HFFc6 (cell line): ENCODE results near the gene ENTREP1. TPM values are rescaled to one million over a fixed set of nuclear protein-coding genes. Genes with fewer than 3 reads are reported as not detected.
A peak's percentile ranks its signal among the peaks of the same experiment; 100 is the strongest.

Experiments used
- DNase-seq: peaks from one replicate; pipeline ENCODE4 v3.0.0-alpha.2; 2018
- H3K27ac Mint-ChIP-seq: 2 replicates; pipeline ENCODE4 v1.8.0; 2020; ENCODE audit warnings: mild to moderate bottlenecking, mixed read lengths
- H3K27me3 Mint-ChIP-seq: 2 replicates; pipeline ENCODE4 v1.8.0; 2021; ENCODE audit warnings: mild to moderate bottlenecking, moderate library complexity, mixed read lengths; ENCODE audit not compliant: insufficient read depth
- H3K36me3 Mint-ChIP-seq: 2 replicates; pipeline ENCODE4 v1.8.0; 2021; ENCODE audit warnings: low read depth, mixed read lengths
- H3K4me1 Mint-ChIP-seq: 2 replicates; pipeline ENCODE4 v1.8.0; 2020; ENCODE audit warnings: low read depth, mixed read lengths
- H3K4me3 Mint-ChIP-seq: 2 replicates; pipeline ENCODE4 v1.8.0; 2020; ENCODE audit warnings: mild to moderate bottlenecking, moderate library complexity, mixed read lengths
- H3K9me3 Mint-ChIP-seq: 2 replicates; pipeline ENCODE4 v1.8.0; 2020; ENCODE audit warnings: mild to moderate bottlenecking, mixed read lengths
- total RNA-seq, 6 experiments: library from RNA; stranded (reverse); fragmentation: NEBNext Ultra II Directional; extraction: Animal tissue kit (Norgen Biotek cat#: 25700); gene quantifications; 2 replicates in 1 of 6; 3 replicates in 5 of 6; pipeline ENCODE4 v1.2.3, GENCODE V29; 2021
- TF ChIP-seq, protein P1 (sequence below): fragments of 200-600 bp; sonication (generic); IDR thresholded peaks from 2 replicates; pipeline ENCODE4 v1.5.0; 2021; ENCODE audit warnings: antibody characterized with exemption, mild to moderate bottlenecking

ENTREP1 gene
- total RNA-seq, 6 experiments from 2014 or later, result 0.09 TPM; not detected in 5

DNA sequence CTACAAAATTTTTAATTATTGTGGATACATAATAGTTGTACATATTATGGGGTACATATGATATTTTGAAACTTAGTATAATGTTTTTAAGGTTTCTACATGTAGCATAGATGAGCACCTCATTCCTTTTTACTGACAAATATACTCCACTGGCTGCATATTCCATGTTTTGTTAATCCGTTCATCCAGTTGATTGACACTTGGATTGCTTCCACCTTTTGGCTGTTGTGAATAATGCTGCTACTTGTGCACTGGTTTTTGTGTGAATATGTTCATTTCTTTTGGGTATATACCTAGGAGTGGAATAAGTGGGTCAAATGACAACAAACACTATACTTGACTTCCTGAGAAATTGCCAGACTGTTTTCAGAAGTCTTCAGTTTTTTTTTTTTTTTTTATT, 2.8 kb upstream of the ENTREP1 start:
- H3K27ac Mint-ChIP-seq, result no peak overlapping the region
- no peaks in the 10 kb centered on the region for H3K9me3 Mint-ChIP-seq
- H3K4me3 Mint-ChIP-seq, result no peak overlapping the region
- no peaks in the 10 kb centered on the region for H3K36me3 Mint-ChIP-seq
- H3K27me3 Mint-ChIP-seq, result peaks cover 38% of the 10 kb centered on the region
- TF ChIP-seq, protein P1, sequence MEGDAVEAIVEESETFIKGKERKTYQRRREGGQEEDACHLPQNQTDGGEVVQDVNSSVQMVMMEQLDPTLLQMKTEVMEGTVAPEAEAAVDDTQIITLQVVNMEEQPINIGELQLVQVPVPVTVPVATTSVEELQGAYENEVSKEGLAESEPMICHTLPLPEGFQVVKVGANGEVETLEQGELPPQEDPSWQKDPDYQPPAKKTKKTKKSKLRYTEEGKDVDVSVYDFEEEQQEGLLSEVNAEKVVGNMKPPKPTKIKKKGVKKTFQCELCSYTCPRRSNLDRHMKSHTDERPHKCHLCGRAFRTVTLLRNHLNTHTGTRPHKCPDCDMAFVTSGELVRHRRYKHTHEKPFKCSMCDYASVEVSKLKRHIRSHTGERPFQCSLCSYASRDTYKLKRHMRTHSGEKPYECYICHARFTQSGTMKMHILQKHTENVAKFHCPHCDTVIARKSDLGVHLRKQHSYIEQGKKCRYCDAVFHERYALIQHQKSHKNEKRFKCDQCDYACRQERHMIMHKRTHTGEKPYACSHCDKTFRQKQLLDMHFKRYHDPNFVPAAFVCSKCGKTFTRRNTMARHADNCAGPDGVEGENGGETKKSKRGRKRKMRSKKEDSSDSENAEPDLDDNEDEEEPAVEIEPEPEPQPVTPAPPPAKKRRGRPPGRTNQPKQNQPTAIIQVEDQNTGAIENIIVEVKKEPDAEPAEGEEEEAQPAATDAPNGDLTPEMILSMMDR, result no peak
- DNase-seq, result no peak
- no peaks in the 10 kb centered on the region for H3K4me1 Mint-ChIP-seq

DNA sequence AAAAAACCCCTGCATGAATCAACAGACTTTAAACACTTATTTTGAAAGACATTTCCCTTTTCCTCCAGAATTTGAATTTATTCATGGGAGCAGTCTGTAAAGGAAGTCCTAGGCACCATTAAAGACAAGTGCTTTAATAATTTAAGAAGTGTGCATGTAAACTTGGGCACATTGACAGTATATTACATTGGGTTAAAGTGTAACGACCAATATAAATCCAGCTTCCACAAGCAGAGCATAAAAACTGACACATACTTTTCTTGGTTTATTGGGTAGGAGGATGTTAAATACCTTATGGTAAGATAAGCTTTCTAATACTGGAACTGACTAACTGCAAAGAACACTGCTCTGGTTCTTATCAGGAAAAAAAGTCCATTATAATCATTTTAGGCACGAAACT, 1.2 kb upstream of the ENTREP1 start:
- Mint-ChIP-seq H3K9me3 (no peaks in the 10 kb centered on the region), H3K27me3 (peaks cover 38% of the 10 kb centered on the region), H3K36me3 (no peaks in the 10 kb centered on the region), H3K27ac (no peak overlapping the region), H3K4me3 (no peak overlapping the region), H3K4me1 (no peaks in the 10 kb centered on the region)
- TF ChIP-seq, protein P1, result no peak
- no peak for DNase-seq

DNA sequence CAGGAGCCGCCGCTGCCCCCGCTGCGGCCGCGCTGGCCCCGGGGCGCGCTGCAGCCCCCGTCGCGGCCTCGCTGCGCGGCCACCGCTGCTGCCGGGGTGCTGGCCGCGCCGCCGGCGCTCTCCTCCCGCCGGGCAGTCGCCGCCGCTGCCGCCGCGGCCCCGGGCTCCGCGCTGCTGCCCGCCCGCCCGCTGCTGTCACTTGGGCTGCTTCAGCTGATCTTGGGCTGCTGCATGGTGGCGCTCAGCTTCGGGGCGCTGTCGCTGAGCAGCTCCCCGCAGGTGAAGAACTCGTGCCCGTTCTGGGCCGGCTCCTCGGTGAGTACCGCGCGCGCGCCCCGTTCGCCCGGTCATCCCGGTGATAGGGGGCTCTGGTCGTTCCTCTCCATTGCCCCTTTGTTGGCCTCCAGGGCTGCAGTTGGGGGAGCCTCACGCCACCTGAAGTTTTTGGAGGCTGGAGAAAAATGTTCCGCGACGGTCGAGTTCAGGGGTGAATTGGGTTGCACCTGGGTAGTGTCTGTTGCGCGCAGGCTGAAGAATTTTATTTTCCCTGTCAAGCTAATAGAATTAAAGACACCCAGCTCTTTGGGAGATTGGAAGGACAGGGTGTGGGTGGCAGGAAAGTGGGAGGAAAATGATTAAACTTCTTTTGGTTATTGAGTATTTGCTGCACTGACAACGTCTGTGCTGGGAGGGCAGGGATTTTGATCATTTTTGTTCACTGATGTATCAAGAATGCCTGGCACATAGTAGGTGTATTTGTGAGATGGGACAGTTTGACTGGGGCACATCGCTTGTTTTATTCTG, 596 bp downstream of the ENTREP1 start:
- TF ChIP-seq, protein P1, result no peak
- Mint-ChIP-seq H3K4me1 (no peaks in the 10 kb centered on the region), H3K36me3 (no peaks in the 10 kb centered on the region), H3K4me3 (peak overlapping the region; percentile 57), H3K27me3 (peaks cover 31% of the 10 kb centered on the region), H3K9me3 (no peaks in the 10 kb centered on the region), H3K27ac (no peak overlapping the region)
- DNase-seq, result no peak

DNA sequence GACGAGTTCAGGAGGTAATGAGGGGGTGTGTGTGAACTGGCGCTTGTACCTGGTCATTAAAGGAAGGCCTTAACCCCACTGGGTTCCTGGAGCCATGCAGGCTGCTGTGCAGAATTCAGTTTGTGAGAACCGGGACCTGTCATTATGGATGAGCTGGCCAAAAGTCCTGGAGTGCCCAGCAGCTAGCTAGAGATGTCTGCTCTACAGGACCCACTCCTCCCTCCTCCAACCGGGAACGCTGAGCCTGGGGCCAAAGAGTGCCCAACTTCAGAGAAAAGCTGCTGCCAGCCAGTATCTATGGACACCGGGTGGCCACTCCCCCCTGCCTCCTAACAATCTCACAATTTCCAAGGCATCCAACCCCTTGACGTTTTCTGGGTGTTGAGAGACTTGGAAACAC, 1.2 kb downstream of the ENTREP1 start:
- TF ChIP-seq, protein P1, result no peak
- H3K4me1 Mint-ChIP-seq, result no peaks in the 10 kb centered on the region
- DNase-seq, result no peak
- H3K4me3 Mint-ChIP-seq, result peak overlapping the region; percentile 57
- H3K9me3 Mint-ChIP-seq, result no peaks in the 10 kb centered on the region
- H3K27ac Mint-ChIP-seq, result no peak overlapping the region
- H3K27me3 Mint-ChIP-seq, result peaks cover 29% of the 10 kb centered on the region
- H3K36me3 Mint-ChIP-seq, result no peaks in the 10 kb centered on the region

DNA sequence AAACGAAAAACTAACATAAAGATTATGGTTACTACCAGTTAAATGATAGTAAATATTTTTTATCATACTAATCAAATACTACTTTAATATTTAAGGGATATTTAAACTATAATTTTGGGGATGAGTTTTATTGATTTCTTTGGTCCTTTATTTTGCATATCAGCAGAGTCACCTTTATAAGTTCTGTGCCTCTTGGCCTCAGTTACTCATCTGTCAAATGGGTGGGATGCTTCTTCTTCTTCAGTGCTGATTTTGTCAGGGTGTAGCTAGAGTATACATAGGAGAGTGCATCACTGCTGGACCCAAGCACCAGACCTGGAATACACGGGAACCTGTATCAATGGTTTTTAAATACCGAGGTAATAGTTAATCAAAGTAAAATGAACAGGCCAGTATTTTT, 5.6 kb downstream of the ENTREP1 start:
- Mint-ChIP-seq H3K4me1 (no peaks in the 10 kb centered on the region), H3K27ac (no peak overlapping the region), H3K36me3 (no peaks in the 10 kb centered on the region), H3K4me3 (no peak overlapping the region), H3K27me3 (peaks cover 26% of the 10 kb centered on the region), H3K9me3 (no peaks in the 10 kb centered on the region)
- no peak for DNase-seq
- TF ChIP-seq, protein P1, result no peak
